RWPE2 (cell line): Measurements from ENCODE around the gene CCNQ.
A peak's percentile ranks its signal among the peaks of the same experiment; 100 is the strongest.

ENCODE experiments used
- ATAC-seq: fragments of 200-7000 bp; cut with Tn5 transposase; 3 replicates; pipeline ENCODE4 v1.9.1; 2021; ENCODE audit warnings: low read depth
- DNase-seq: peaks from one replicate; pipeline ENCODE4 v3.0.0-alpha.2; 2020; ENCODE audit warnings: low spot score
- H3K27ac ChIP-seq: fragments of 450-650 bp; 2 replicates; pipeline ENCODE4 v1.5.1; 2017; ENCODE audit warnings: mild to moderate bottlenecking; ENCODE audit not compliant: poor library complexity, severe bottlenecking
- H3K27me3 ChIP-seq: fragments of 250-450 bp; sonication (Bioruptor Pico); 2 replicates; pipeline ENCODE4 v1.5.1; 2021; ENCODE audit warnings: mild to moderate bottlenecking, moderate library complexity; ENCODE audit not compliant: insufficient read depth, poor library complexity, severe bottlenecking
- H3K36me3 ChIP-seq: fragments of 250-450 bp; sonication (Bioruptor Pico); 2 replicates; pipeline ENCODE4 v1.5.1; 2020; ENCODE audit warnings: low read depth, mild to moderate bottlenecking, moderate library complexity
- H3K4me1 ChIP-seq: fragments of 250-450 bp; sonication (Bioruptor Pico); 2 replicates; pipeline ENCODE4 v1.5.1; 2021; ENCODE audit warnings: mild to moderate bottlenecking, moderate library complexity; ENCODE audit not compliant: insufficient read depth, poor library complexity, severe bottlenecking
- H3K4me3 ChIP-seq: fragments of 250-450 bp; sonication (Bioruptor Pico); 2 replicates; pipeline ENCODE4 v1.5.1; 2021; ENCODE audit warnings: mild to moderate bottlenecking, moderate library complexity; ENCODE audit not compliant: severe bottlenecking
- H3K9me3 ChIP-seq: fragments of 250-450 bp; sonication (Bioruptor Pico); 2 replicates; pipeline ENCODE4 v1.5.1; 2021; ENCODE audit warnings: mild to moderate bottlenecking, moderate library complexity; ENCODE audit not compliant: severe bottlenecking
- CTCF ChIP-seq: fragments of 450-650 bp; IDR thresholded peaks from one replicate; pipeline ENCODE4 v1.5.1; 2017; ENCODE audit warnings: mild to moderate bottlenecking, moderate library complexity; ENCODE audit not compliant: poor library complexity, severe bottlenecking

Gene CCNQ

GRCh38 chrX:153598541-153599191, at the start of gene CCNQ:
CCNQ (minus strand) TSS chrX:153599139; CDS start chrX:153599073, 66 bp downstream.
- no peaks in the 10 kb centered on the region for H3K4me1 ChIP-seq
- DNase-seq (no peak), ATAC-seq (peak; percentile 58)
- H3K4me3 ChIP-seq, result peak within 1 kb of the TSS; percentile 51
- H3K27ac ChIP-seq, result peak within 1 kb of the TSS; percentile 33
- no peaks in the 10 kb centered on the region for H3K27me3 ChIP-seq
- no peaks in the 10 kb centered on the region; the same call in 1 of the 2 replicates for H3K36me3 ChIP-seq
- no peaks in the 10 kb centered on the region for H3K9me3 ChIP-seq
- no peak for TF ChIP-seq CTCF

GRCh38 chrX:153647461-153648357, 48.8 kb upstream of the CCNQ start:
- Histone ChIP-seq H3K27me3 (peaks cover 12% of the 10 kb centered on the region), H3K4me3 (peak overlapping the region; percentile 25), H3K27ac (no peak overlapping the region), H3K36me3 (no peaks in the 10 kb centered on the region), H3K4me1 (peaks cover 5% of the 10 kb centered on the region), H3K9me3 (no peaks in the 10 kb centered on the region)
- ATAC-seq (no peak), DNase-seq (peak; percentile 22)
- no peak for TF ChIP-seq CTCF

GRCh38 chrX:153646620-153647373, 47.9 kb upstream of the CCNQ start, which contains the start of gene DUSP9:
DUSP9 (plus strand) TSS chrX:153647203; CDS start chrX:153647954, 751 bp downstream.
- TF ChIP-seq CTCF, result no peak
- Histone ChIP-seq H3K27me3 (peaks cover 15% of the 10 kb centered on the region), H3K9me3 (no peaks in the 10 kb centered on the region), H3K4me1 (peaks cover 5% of the 10 kb centered on the region), H3K4me3 (peak within 1 kb of the TSS; percentile 25), H3K27ac (no peak within 1 kb of the TSS), H3K36me3 (no peaks in the 10 kb centered on the region)
- ATAC-seq (peak; percentile 67), DNase-seq (peak; percentile 47)

GRCh38 chrX:153645921-153646488, 47.1 kb upstream of the CCNQ start:
- Histone ChIP-seq H3K9me3 (no peaks in the 10 kb centered on the region), H3K27me3 (peaks cover 18% of the 10 kb centered on the region), H3K4me3 (no peak overlapping the region), H3K4me1 (peaks cover 5% of the 10 kb centered on the region), H3K27ac (no peak overlapping the region), H3K36me3 (no peaks in the 10 kb centered on the region)
- peak; percentile 53 for ATAC-seq
- DNase-seq, result peak; percentile 46
- no peak for TF ChIP-seq CTCF
